IPS-NIHi11 (cell line): ENCODE results near the gene GNB1.
"Not testable (repeated sequence)": the region's sequence is repeated elsewhere in the genome, so short reads cannot be mapped to it uniquely, and the experiment has no call there.

Experiments
- DNase-seq: peaks from one replicate; pipeline ENCODE4 v3.0.0; 2012; ENCODE audit warnings: mixed read lengths, low spot score

Gene GNB1

DNA sequence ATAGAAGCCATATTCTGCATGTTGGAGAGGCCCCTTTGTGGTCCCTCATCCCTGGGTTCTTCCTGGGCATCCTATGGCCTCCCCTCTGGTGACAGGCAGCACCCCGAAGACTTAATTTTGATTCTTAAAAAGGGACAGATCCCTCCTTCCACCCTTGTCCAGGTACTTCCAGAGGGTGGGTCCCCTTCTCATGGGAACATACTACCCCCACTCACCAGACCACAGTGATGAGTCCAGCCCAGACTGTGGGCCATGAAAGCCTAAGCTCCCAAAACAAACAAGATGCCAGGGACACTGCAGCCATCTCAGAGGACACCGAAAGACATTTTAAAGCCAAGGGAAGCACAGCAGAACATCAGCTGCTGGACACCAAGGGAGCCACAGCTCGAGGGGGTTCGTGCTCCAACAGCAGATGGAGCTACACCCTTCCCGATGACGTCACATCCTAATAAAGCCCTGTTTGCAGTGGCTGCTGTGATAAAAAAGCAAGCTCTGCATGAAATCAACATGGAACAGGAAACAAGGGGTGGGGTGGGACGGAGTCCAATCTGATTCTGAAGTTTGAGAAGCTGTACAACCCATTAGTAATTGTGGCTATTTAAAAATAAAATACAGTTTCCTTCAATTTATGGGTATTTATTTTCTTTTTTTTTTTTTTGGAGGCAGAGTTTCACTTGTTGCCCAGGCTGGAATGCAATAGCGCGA lies 32.4 kb downstream of the GNB1 start:
- DNase-seq = peak; percentile 69

DNA sequence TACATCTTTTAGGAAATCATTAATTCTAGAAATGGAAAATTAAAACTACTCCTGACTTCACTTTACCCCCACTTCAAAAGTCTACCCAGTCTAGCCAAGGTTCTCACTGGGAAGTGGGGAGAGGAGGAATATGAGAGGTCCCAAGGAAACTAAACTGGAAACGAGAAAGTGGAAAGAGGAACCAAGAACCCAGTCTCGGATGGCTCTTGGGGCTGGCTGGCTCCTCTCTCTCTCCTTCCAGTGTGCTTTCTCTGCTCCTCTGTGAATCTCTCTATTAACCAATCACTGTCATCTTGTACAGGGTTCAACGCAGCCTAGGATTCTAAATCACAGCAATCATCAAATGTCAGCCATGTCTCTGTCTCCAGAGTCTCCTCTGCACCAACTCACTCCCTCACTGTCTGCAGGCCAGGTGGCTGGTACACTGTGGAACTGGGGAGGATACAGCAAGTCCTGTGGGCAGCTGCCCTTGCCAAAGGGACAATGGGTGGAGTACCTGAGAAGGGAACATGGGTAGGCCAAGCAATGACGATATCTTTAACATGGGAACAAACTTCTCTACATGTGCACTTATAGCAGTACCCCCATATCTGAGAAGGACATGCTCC lies 33.7 kb downstream of the GNB1 start:
- DNase-seq = no peak

DNA sequence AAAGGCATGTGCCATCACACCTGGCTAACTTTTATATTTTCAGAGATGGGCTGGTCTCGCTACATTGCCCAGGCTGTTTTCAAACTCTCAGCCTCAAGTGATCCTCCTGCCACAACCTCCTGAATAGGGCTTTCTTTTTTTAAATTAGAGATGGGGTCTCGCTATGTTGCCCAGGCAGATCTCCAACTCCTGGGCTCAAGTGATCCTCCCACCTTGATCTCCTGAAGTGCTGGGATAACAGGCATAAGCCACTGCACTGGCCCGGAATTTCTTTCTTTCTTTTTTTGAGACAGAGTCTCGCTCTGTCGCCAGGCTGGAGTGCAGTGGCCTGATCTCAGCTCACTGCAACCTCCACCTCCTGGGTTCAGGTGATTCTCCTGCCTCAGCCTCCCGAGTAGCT lies 34.7 kb downstream of the GNB1 start:
- not testable (repeated sequence) for DNase-seq

DNA sequence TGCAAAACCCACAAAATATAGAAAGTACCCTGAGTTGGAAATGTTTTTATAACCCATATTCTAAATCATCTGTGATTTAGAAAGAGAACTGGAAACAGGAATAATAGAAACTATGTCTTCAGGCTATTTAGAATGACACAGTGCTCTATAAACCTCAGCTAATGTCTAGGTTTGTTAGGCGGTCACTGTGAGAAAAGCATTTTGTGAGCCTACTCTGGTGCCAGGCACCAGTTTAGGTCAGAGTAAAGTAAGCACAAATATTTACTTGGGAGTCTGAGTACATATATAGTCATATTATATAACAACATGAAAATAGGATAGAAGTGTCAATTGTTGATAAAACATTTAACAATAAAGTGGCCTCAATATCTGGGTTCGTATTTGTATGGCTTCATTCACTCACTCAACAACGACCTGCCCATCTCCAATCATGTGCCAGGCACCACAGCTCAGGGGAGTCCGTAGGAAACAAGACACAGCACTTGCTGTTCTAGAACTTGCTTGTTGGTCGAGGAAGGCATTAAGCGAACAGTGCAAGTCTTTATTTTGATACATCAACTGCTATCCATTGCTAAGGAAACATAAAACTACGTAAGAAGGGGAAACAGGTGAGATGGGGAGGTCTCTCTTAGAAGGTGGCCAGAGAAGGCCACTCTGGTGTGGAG lies 37.2 kb downstream of the GNB1 start:
- DNase-seq = no peak

DNA sequence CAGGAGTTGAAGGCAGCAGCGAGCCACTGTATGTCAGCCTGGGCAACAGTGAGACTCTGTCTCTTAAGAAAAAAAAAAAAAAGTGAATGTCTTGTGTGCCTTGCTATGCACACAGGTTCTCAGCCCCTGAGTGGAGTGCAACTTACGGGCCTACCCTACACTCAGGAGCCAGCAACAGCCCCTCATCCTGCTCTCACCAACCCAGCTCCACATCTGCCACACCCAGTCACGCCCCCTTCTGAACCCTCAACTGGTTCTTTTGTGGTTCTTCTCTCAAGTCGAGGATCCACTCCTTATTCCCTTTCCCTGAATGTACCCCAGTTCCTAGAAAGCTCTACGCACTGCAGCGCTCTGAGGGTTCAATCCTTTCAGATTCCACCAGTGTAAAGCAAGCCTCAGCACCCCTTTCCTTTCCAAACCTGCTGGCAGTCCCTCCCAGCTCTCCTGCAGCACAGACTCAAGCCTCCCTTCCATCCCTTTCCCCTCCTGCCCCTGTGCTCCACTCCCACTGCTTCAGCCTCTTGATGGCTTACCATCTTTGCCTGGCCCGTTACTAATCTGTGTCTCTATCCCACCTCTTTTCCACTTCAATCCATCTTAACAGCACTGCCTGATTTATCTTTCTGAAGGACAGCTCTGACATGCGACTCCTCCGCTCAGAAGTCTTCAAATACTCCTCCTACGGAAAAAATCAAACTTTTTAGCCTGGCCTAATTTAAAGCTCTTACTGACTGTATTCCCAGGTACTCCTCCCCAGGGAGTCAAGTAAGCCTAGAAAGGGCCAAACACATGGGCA lies 38.1 kb downstream of the GNB1 start:
- no peak for DNase-seq

DNA sequence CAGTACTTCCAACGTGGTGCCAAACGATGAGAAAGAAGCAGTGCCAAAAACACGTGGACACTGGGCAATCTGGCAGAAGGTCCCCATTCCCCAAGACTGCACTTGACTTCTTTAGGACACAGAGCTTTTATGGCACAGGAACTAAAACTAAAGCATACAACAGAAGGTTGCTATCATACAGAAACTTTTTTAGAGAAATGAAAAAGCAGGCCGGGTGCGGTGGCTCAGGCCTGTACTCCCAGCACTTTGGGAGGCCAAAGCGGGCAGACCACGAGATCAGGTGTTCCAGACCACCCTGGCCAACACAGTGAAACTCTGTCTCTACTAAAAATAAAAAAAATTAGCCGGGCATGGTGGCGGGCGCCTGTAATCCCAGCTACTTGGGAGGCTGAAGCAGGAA lies 43.0 kb downstream of the GNB1 start:
- DNase-seq = no peak

DNA sequence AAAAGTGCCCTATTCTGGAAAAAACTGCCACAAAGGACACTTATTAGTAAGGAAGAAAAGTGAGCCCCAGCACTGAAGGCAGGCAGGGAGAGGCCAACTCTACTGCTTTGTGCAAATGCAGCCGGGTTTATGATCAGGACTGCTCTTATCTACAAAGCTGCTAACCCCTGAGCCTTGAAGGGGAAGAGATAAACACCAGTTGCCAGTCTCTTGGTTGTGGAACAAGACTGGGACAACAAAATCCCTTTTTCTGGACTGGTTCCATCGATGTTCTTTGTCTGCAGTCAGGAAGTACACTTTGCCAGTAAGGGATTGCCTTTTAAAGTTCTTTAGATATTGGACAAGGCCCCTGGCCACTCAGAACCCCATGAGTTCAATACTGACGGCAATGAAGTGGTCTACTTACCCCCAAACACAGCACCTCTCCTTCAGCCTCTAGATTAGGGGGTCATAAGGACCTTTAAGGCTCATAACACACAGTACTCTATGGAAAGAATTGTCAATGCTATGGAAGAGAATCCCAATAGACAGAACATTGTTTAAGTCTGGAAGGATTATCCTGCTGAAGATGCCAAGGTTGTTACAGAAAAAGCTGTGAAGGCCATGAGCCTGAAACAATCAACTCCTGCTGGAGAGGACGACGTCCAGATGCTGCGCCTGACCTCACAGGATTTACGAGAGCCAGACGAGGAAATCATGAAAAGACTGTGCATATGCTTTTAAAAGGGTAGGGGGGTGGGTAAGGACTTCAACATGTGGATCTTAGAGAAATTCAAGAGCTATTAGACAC lies 43.6 kb downstream of the GNB1 start:
- DNase-seq = no peak

DNA sequence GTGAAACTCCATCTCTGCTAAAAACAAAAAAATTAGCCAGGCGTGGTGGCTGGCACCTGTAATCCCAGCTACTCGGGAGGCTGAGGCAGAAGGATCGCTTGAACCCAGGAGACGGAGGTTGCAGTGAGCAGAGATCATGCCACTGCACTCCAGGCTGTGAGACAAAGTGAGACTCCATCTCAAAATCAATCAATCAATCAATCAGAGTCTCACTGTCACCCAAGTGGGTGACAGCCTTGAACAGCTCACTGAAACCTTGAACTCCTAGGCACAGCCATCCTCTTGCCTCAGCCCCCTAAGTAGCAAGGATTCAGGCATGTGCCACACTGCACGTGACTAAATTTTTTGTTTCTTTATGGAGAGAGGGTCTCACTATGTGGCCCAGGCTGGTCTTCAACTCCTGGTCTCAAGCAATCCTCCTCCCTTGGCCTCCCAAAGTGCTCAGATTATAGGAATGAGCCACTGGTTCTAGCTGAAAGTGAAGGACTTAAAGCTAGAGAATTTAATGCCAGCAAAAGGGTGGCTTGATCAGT lies 44.4 kb downstream of the GNB1 start:
- DNase-seq = no peak

DNA sequence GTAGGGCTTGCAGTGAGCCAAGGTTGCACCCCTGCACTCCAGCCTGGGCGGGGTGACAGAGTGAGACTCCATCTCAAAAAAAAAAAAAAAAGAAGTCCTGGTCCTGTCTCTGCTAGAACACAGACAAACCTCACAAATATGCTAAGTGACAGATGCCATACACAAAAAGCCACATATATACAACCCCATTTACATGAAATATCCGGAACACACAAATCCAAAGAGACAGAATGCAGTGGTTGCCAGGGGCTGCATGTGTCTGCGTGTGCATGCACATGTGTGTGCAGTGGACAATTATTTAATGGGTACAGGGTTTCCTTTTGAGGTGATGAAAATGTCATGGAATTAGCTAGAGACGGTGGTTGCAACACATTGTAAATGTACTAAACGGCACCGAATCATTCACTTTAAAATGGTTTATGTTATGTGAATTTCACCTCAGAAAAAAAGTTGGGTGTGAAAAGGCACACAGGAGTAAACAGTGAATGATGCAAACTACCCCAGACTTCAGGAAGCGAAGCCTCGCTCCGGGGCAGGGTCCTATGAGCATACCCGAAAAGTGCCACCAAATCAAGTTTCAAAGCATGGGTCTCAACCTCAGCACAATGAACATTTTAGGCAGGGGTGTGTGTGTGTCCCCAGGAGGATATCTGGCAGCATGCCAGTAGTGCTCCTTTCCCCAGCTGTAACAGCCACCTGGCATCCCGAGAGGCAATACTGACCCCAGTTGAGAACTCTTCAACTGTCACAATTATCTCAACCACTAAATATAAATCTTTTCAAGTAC lies 48.3 kb downstream of the GNB1 start:
- DNase-seq = no peak

DNA sequence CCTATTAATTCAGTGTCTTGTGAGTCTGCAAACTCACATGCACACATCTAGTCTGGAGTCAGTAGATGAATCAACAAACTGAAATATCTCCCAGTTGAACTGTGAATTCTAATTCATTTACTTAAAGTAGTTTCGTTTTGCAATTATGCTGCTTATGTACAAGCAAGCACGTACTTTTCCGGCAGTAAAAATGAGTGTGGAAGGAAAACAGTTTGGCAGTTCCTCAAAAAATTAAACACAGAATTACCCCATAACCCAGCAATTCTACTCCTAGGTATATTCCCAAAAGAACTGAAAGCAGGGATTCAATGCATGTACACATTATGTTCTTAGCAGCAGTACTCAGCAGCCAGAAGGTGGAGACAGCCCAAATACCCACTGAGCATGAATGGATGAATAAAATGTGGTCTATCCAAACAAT lies 49.3 kb downstream of the GNB1 start:
- DNase-seq = no peak

DNA sequence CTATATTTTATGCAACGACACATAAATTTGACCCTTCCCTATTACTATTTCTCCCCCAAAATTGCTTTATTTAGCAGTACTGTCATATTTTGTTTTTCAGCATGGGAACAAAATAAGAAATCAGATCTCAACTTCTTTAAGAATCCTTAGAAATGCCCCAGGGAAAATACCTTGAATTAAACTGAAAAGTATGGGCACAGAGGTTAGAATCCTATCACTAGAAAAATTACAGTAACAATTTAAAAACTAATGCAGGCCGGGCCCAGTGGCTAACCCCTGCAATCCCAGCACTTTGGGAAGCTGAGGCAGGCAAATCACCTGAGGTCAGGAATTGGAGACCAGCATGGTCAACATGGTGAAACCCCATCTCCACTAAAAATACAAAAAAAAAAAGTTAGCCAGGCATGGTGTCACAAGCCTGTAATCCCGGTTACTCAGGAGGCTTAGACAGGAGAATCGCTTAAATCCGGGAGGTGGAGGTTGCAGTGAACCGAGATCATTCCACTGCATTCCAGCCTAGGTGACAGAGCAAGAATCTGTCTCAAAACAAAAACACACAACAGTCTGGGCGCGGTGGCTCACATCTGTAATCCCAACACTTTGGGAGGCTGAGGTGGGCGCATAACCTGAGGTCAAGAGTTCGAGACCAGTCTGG lies 51.4 kb downstream of the GNB1 start:
- no peak for DNase-seq

DNA sequence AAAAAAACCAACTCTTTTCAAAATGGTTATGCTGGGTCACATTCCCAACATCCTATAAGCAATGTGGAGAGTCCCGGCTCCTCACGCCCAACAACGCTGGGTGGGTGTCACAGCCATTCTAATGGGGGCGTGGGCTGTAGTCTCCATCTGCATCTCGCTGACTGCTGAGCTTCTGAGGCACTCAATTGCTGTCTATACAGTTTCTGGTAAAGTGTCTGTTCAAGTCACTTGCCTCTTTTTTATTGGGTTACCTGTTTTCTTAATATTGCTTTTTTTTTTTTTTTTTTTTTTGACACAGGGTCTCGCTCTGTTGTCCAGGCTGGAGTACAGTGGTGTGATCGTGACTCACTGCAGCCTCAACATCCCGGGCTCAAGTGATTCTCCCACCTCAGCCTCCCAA lies 54.8 kb downstream of the GNB1 start:
- DNase-seq = no peak

DNA sequence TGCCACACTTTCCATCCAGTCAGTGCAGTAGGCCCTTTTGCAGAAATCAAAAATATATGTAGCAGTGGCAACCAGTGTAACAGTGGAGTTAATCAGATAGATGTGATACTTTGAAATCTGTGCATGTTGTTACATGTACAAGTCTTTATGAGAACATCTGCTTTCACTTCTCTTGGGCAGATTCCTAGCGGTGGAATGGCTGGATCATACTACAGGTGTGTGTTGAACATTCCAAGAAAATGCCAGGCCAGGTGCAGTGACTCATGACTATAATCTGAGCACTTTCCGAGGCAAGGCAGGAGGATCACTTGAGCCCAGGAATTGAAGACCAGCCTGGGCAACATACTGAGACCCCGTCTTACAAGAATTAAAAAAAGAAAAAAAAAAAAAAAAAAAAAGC lies 55.3 kb downstream of the GNB1 start:
- no peak for DNase-seq

DNA sequence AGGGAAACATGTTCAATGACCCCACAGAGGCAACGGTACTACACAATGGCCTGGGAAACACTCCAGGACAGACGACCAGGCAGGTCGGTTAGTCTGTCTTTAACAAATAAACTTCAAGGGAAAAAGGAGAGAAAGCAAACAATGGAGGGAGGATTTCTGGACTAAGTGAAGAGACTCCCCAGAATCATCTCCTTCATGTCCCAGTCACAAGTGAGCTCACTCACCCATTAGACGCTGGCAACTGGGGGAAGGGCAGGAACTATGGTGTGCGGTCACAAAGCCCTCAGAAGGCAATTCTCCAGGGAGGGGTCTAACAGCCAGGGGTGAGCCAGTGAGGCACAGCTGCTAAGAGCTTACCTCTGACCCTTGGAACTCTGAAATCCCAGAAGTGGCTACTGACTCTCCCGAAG lies 57.0 kb downstream of the GNB1 start:
- DNase-seq = no peak

DNA sequence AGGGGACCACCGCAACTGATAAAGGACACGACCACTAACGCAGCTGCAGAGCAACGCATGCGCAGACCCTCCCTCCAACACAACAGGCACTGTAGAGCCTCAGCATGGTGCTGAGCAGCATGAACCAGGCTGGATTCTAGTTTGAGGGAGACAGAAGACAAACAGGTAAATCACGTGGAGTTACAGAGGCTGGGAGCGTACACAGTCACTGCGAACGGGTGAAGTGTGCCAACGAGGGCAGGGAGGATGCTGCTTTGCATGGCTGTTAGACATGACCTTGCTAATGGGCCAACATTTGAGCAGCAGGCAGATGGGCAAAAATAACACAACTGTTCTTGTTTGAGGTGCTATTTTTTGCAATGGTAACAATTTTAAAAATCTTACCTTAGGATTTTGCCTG lies 57.4 kb downstream of the GNB1 start:
- no peak for DNase-seq

DNA sequence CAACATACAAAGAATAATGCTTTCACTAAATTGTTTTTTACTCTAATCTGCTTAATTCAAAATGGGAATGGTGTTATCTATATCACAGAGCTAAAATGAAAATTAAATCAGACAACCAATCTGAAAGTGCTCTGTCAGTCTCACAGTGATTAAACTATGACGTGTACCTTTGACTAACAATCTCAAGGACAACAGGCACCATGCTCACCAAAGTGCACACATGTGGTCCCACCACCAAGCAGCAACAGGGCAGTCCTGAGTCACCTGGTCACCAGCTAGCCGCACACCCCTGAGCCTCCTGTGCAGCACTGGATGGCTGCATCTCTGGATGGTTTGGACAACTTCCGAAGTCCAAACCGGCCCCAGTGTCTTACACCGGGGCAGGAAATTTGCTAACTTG lies 58.1 kb downstream of the GNB1 start:
- DNase-seq = no peak

DNA sequence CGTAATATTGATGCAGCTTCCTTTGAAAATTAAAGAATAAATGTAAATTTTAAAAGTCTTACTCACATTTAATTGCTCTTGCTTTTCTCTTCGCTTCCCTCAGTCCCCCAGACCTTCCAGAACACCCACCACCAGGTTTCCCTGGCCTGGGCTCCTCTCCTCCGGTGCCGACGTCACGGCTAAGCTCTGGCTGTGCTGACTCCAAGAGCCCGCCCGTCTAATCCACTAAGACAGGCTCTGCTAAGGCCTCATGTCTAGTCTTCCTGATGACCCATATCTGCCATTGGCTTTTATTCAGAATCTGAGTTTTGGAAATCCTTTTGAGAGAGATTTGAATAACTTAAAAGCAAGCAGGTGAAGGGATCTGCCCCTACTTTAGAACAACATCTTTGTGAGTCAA lies 58.7 kb downstream of the GNB1 start:
- no peak for DNase-seq

DNA sequence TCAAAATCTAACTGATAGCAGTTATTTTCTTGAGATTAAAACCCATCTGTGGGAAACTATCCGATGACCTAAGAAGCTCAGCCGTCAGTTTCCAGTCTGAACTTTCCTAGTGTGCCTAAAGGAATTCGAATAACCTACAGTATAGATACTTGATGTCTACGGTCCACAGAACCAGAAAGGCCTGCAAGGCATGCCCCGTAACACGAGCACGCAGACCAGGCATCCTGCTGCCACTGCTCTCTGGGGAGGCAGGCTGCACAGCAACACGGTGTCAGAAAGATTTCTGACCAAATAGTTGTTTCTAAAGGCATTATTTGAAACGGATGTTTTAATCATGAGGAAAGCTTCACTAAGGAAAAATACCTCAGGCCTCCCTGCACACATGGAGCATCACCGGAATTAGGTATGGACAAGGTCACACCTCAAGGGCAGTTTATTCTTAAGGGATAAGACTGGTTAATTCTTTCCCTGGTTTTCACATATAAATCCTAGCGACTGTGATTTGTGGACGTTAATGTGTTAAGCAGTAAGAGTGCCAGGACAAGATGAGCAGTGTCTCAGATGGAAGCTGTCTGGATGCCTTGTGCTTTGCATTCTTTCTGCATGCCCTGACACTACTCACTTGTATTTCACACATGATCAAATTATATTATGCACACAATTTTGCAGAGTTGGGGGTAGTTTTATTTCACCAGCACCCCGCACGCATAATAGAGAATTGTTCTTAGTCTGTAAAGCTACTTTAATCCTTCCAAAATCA lies 63.6 kb downstream of the GNB1 start:
- DNase-seq = no peak

DNA sequence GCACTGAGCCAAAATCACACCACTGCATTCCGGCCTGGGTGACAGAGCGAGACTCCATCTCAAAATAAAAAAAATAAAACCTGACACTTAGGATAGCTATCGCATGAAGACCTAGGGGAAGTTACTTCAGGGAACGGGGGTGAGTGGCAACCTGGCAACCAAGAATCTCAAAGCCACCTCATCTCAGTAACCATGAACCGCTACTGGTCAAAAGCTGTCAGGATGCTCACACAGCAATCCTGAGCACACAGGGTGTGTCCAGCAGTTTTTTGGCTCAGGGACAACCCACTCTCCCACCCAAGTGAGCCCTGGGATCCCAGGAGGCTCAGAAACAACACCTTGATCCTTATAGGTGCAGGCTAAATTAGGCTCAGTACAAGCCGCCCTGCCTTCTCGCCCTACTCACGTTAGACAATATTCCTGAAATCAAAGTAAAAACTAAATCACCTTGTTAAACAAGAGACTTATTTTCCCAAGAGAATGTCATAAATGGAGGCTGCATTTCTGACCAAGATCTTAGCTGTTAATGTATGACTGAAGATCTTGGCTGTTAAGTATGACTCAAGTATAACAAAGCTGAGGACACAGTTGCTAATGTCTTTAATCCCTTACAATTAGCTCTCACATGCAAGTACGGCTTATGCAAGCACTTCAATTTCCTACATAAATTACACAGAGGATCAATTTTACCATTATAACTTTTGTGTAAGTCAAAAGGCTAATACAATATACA lies 64.4 kb downstream of the GNB1 start:
- DNase-seq = no peak
